SH-SY5Y (cell line): ENCODE data around the gene TLE2.

Experiments used
- GATA2 ChIP-seq: IDR thresholded peaks from 2 replicates; pipeline ENCODE4 v1.6.1; 2011; ENCODE audit warnings: mild to moderate bottlenecking, low read depth, low read length
- GATA3 ChIP-seq: IDR thresholded peaks from 2 replicates; pipeline ENCODE4 v1.6.1; 2011; ENCODE audit warnings: low read depth, mild to moderate bottlenecking, low read length, moderate library complexity

DNA sequence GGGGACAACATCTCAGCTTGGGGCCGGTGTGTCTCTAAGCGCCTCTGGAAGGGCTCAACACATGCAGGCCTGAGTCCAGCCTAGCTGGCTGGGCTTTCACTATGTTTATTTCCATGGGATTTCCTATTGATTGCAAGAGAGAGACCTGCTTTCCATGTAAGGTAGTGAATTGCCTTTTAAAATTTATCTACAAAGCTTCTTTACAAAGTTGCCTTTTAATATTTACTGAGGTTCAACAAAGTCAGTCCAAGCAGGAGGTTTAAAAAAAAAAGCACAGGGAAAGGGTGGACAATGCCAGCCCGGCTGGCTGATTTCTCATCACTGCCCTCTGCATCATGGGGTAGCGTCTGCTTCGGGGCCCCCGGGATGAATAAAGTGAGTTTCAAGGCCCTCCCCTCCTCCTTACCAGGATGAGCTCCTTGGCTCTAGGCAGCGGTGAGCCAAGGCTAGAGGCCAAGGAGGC, 15.8 kb downstream of the TLE2 start:
- TF ChIP-seq GATA2 (no peak), GATA3 (no peak)
